ENCODE results near the gene RPS16. TPM values are rescaled to one million over a fixed set of nuclear protein-coding genes. Genes with fewer than 3 reads are reported as not detected.

RPS16 gene
- total and polyA plus RNA-seq, 2 of the 13 experiments (the other 11 are each of a cell fraction or from before 2014, with no cell fraction given): 488 to 2,583 TPM

- TF ChIP-seq ZBTB10 (CRISPR knock-in tag; IDR thresholded peaks at IDR 0.05; ENCODE audit: borderline replicate concordance): no peak
- TF ChIP-seq ZNF784 (CRISPR knock-in tag; IDR thresholded peaks at IDR 0.05; ENCODE audit: borderline replicate concordance): peak; percentile 48; the same call in 1 of the 2 replicates
- TF ChIP-seq HOXD1 (CRISPR knock-in tag; IDR thresholded peaks at IDR 0.05): 0 out of 2 replicates have a peak, but pooled peaks have one; percentile 45
- TF ChIP-seq ASH2L (IDR thresholded peaks at IDR 0.05; ENCODE audit: insufficient read length, low read depth, low read length): peak; percentile 76
- no peak; the same call in 1 of the 2 replicates for TF ChIP-seq EED (CRISPR knock-in tag; IDR thresholded peaks at IDR 0.05)
- TF ChIP-seq ZFYVE20 (CRISPR knock-in tag; IDR thresholded peaks at IDR 0.05; ENCODE audit: borderline replicate concordance, low read depth): no peak
- peak; percentile 86 for TF ChIP-seq ELF1 (CRISPR knock-in tag; IDR thresholded peaks at IDR 0.05)
- peak; percentile 38; the same call in 1 of the 2 replicates for TF ChIP-seq ARNT2 (CRISPR knock-in tag; IDR thresholded peaks at IDR 0.05; ENCODE audit: low read depth)
- TF ChIP-seq ZNF441 (CRISPR knock-in tag; IDR thresholded peaks at IDR 0.05; ENCODE audit: borderline replicate concordance): peak; percentile 98
- no peak for TF ChIP-seq REL (CRISPR knock-in tag; conservative IDR thresholded peaks at IDR 0.05)
- peak; percentile 96 for TF ChIP-seq KDM3A (CRISPR knock-in tag; IDR thresholded peaks at IDR 0.05; ENCODE audit: low read depth)
- TF ChIP-seq TEF (CRISPR knock-in tag; IDR thresholded peaks at IDR 0.05): no peak
- TF ChIP-seq HINFP (CRISPR knock-in tag; IDR thresholded peaks at IDR 0.05; ENCODE audit: low read depth): 0 out of 2 replicates have a peak, but pooled peaks have one; percentile 61
- no peak for TF ChIP-seq TOE1 (CRISPR knock-in tag; IDR thresholded peaks at IDR 0.05)
Measured at GRCh38 chr19:39397360-39398296, 38.1 kb downstream of the RPS16 start (continued).

Measured in HepG2 (cell line).